ENCODE data around the gene PSMB8. TPM values are rescaled to one million over a fixed set of nuclear protein-coding genes. Genes with fewer than 3 reads are reported as not detected.

Gene PSMB8
- total RNA-seq, 1 donor from 2014 or later: 45.5 TPM

DNA sequence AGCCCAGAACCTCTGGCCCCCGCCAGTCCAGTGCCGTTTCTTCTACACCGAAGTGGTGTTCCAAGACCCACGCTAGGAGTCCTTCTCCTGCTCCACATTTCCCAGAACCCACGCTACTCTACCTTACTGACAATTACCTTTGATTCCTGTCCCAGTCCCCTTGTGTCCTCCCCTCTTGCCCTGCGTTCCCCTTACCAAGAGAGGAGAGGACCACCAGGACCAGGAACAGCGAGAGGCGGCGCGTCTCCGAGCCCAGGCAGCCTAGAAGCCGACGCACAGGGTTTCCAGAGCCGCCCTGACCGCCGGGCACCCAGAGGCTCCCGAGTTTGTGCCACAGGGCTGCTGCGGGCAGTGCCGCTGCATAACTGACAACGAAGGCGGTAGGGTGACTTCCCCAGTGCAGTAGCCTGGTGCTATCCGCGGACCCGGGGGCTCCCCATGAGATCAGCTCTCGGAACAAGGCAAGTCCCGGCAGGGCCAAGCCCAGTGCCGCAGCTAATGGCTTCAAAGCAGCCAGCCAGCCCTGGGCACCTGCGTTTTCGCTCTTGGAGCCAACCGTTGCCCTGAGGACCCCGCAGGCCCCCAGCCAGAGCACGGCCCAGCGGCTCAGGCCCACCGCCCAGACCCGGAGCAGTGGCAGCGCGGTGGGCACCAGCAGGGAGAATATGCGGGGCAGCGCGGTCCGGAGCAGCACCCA is 9.1 kb upstream of the PSMB8 start:
- Histone ChIP-seq H2AFZ (ENCODE audit: low read depth, low read length) (peak overlapping the region; percentile 99), H3K79me2 (ENCODE audit: insufficient read depth, low read length) (peaks cover 10% of the 10 kb centered on the region), H3K36me3 (ENCODE audit: insufficient read depth, low read length) (no peaks in the 10 kb centered on the region), H3K4me3 (ENCODE audit: insufficient read depth, low read depth, low read length) (peak overlapping the region; percentile 92), H3K9me3 (ENCODE audit: insufficient read depth, low read depth, low read length) (no peaks in the 10 kb centered on the region), H3K9ac (ENCODE audit: low read length) (peak overlapping the region; percentile 88), H3K4me1 (ENCODE audit: insufficient read depth, low read length) (peaks cover 8% of the 10 kb centered on the region), H3K27ac (ENCODE audit: low read depth, low read length) (peak overlapping the region; percentile 83), H4K20me1 (ENCODE audit: insufficient read depth, low read length) (no peaks in the 10 kb centered on the region), H3K27me3 (ENCODE audit: insufficient read depth, low read length) (peaks cover 5% of the 10 kb centered on the region), H3K4me2 (ENCODE audit: low read length) (peak overlapping the region; percentile 99)
- H3K9me3 Mint-ChIP-seq (ENCODE audit: unreplicated experiment): peaks cover 2% of the 10 kb centered on the region
- H3K4me3 Mint-ChIP-seq (ENCODE audit: unreplicated experiment): peak overlapping the region; percentile 96
- peaks cover 32% of the 10 kb centered on the region for H3K27me3 Mint-ChIP-seq (ENCODE audit: low read depth, unreplicated experiment)
- FAIRE-seq (no peak), DNase-seq (ENCODE audit: low read depth) (peak; percentile 26)
- no peak for TF ChIP-seq EZH2 (IDR thresholded peaks at IDR 0.05; ENCODE audit: insufficient read depth, low read length)
- TF ChIP-seq, protein P1, sequence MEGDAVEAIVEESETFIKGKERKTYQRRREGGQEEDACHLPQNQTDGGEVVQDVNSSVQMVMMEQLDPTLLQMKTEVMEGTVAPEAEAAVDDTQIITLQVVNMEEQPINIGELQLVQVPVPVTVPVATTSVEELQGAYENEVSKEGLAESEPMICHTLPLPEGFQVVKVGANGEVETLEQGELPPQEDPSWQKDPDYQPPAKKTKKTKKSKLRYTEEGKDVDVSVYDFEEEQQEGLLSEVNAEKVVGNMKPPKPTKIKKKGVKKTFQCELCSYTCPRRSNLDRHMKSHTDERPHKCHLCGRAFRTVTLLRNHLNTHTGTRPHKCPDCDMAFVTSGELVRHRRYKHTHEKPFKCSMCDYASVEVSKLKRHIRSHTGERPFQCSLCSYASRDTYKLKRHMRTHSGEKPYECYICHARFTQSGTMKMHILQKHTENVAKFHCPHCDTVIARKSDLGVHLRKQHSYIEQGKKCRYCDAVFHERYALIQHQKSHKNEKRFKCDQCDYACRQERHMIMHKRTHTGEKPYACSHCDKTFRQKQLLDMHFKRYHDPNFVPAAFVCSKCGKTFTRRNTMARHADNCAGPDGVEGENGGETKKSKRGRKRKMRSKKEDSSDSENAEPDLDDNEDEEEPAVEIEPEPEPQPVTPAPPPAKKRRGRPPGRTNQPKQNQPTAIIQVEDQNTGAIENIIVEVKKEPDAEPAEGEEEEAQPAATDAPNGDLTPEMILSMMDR (IDR thresholded peaks at IDR 0.05; ENCODE audit: insufficient read depth, low read depth, low read length): no peak
- H3K36me3 Mint-ChIP-seq (ENCODE audit: low read depth, unreplicated experiment): peaks cover 36% of the 10 kb centered on the region
- H3K4me1 Mint-ChIP-seq (ENCODE audit: low read depth, unreplicated experiment): peaks cover 11% of the 10 kb centered on the region
- H3K27ac Mint-ChIP-seq (ENCODE audit: unreplicated experiment): peak overlapping the region; percentile 87

DNA sequence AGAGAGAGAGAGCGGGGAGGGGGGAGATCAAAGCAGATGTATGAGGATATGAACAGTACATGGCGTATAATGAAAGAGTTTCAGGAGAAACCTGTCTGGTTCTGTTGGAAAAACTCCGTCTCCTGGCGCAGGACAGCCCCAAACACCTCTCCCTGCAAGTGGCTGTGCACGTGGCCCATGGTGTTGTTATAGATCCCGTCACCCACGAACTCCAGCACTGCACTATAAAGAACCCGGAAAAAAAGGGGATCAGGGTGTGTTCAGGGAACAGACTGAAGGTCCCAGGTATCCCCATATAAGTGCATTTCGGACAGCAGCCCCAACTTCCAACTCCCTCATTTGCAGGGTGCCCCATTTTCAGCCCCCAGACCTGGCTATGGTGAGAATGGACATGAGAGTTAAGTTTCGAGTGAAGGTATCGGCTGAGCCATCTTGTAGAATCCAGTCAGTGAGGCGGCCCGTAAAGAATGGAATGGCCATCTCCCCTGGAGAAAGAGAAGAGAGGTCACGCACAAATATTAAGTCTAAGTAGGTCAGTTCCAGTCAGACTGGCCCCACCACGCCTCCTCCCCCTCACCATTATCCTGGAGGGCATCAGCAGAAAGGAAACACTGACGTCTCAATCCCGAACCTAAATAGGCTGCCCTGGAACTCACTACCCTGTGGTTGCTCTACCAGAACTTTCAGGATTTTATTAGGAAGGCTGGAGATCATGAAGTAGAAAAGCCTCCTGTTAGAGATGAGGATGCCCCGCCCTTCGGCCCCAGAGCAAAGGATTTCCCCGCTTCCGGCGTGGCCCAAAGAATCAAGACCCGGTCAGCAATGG is 8.4 kb upstream of the PSMB8 start:
- peaks cover 13% of the 10 kb centered on the region for H3K4me1 Mint-ChIP-seq (ENCODE audit: low read depth, unreplicated experiment)
- H2AFZ ChIP-seq (ENCODE audit: low read depth, low read length): peak overlapping the region; percentile 99
- H3K27me3 Mint-ChIP-seq (ENCODE audit: low read depth, unreplicated experiment): peaks cover 25% of the 10 kb centered on the region
- H3K27me3 ChIP-seq (ENCODE audit: insufficient read depth, low read length): peaks cover 5% of the 10 kb centered on the region
- peak overlapping the region; percentile 99 for H3K4me2 ChIP-seq (ENCODE audit: low read length)
- H3K27ac ChIP-seq (ENCODE audit: low read depth, low read length): peak overlapping the region; percentile 83
- peaks cover 42% of the 10 kb centered on the region for H3K36me3 Mint-ChIP-seq (ENCODE audit: low read depth, unreplicated experiment)
- H3K27ac Mint-ChIP-seq (ENCODE audit: unreplicated experiment): peak overlapping the region; percentile 87
- H3K79me2 ChIP-seq (ENCODE audit: insufficient read depth, low read length): peaks cover 10% of the 10 kb centered on the region
- no peaks in the 10 kb centered on the region for H4K20me1 ChIP-seq (ENCODE audit: insufficient read depth, low read length)
- peak overlapping the region; percentile 96 for H3K4me3 Mint-ChIP-seq (ENCODE audit: unreplicated experiment)
- H3K9me3 ChIP-seq (ENCODE audit: insufficient read depth, low read depth, low read length): no peaks in the 10 kb centered on the region
- DNase-seq (ENCODE audit: low read depth) (no peak), FAIRE-seq (no peak)
- peak overlapping the region; percentile 88 for H3K9ac ChIP-seq (ENCODE audit: low read length)
- peak overlapping the region; percentile 92 for H3K4me3 ChIP-seq (ENCODE audit: insufficient read depth, low read depth, low read length)
- TF ChIP-seq, protein P1 (IDR thresholded peaks at IDR 0.05; ENCODE audit: insufficient read depth, low read depth, low read length): no peak
- no peak for TF ChIP-seq EZH2 (IDR thresholded peaks at IDR 0.05; ENCODE audit: insufficient read depth, low read length)
- H3K4me1 ChIP-seq (ENCODE audit: insufficient read depth, low read length): peaks cover 8% of the 10 kb centered on the region
- H3K9me3 Mint-ChIP-seq (ENCODE audit: unreplicated experiment): peaks cover 2% of the 10 kb centered on the region
- peaks cover 2% of the 10 kb centered on the region for H3K36me3 ChIP-seq (ENCODE audit: insufficient read depth, low read length)
